HepG2 (cell line): Measurements from ENCODE around the gene FAM120B. TPM values are rescaled to one million over a fixed set of nuclear protein-coding genes. Genes with fewer than 3 reads are reported as not detected.

Source experiments
- ATAC-seq: fragments of 200-7000 bp; cut with Tn5 transposase; 3 replicates; pipeline ENCODE4 v1.9.1; 2020; ENCODE audit warnings: mild to moderate bottlenecking, moderate library complexity
- BruUV-seq: library from RNA; stranded (reverse); fragments of 400-500 nt; replicated peaks from 2 replicates; lab custom pipeline; 2021; lab: Mats Ljungman, UMichigan
- CTCF ChIA-PET: fragments of 300-600 bp; formaldehyde crosslinking; extraction: SDS; loops from one replicate; lab custom pipeline; 2021; ENCODE audit warnings: low total read pairs, inconsistent platforms, low intra/inter-chr PET ratio; lab: Yijun Ruan, JAX
- POLR2A ChIA-PET: fragments of 350-600 bp; sonication (Branson Sonifier 250); formaldehyde crosslinking; loops from one replicate; lab custom pipeline; 2020; ENCODE audit warnings: antibody characterized with exemption, inconsistent platforms; lab: Yijun Ruan, JAX
- DNase-seq: peaks from one replicate; pipeline ENCODE4 v3.0.0-alpha.2; 2015; ENCODE audit warnings: low spot score
- FAIRE-seq: peaks from 3 replicates; lab custom pipeline; 2011; peaks lifted over from hg19 to GRCh38; lab: Jason Lieb, UNC
- H2AFZ ChIP-seq: one replicate; pipeline ENCODE4 v1.6.1; 2011; ENCODE audit warnings: low read length, inconsistent platforms
- H3K27ac ChIP-seq: fragments of 300-600 bp; 3 replicates; pipeline ENCODE4 v1.8.0; 2011; ENCODE audit warnings: mixed run types, mild to moderate bottlenecking, mixed read lengths, low read length, inconsistent platforms; ENCODE audit not compliant: insufficient read depth; ENCODE audit errors: extremely low read length
- H3K27me3 ChIP-seq, 2 experiments: fragments of 200-600 bp in 1 of 2; 2 replicates in 1 of 2; 3 replicates in 1 of 2; pipeline versions ENCODE4 v1.6.0 to v1.8.0; 2011; ENCODE audit warnings: low read length in 2 of 2, mild to moderate bottlenecking in 2 of 2, moderate library complexity in 2 of 2, inconsistent platforms in 1 of 2; ENCODE audit not compliant: insufficient read depth in 2 of 2, control insufficient read depth in 1 of 2
- H3K36me3 ChIP-seq, 2 experiments: fragments of 200-600 bp in 1 of 2; replicated peaks in 1 of 2; 2 replicates in 1 of 2; 3 replicates in 1 of 2; pipeline versions ENCODE4 v1.5.1 to v1.8.0; 2011; ENCODE audit warnings: low read length in 2 of 2, inconsistent platforms in 1 of 2; ENCODE audit not compliant: insufficient read depth in 2 of 2, control insufficient read depth in 1 of 2
- H3K4me1 ChIP-seq: 2 replicates; pipeline ENCODE4 v1.5.1; 2012; ENCODE audit warnings: low read length, inconsistent platforms; ENCODE audit not compliant: insufficient read depth
- H3K4me2 ChIP-seq: 2 replicates; pipeline ENCODE4 v1.6.0; 2011; ENCODE audit warnings: low read depth, low read length, inconsistent platforms
- H3K4me3 ChIP-seq, 3 experiments: fragments of 200-600 bp in 1 of 3; sonication (generic), shearing (Covaris generic) in 1 of 3; replicated peaks in 1 of 3; 2 replicates each; pipeline ENCODE4 v1.5.1; 2011 to 2016; ENCODE audit warnings: low read length in 3 of 3, inconsistent platforms in 2 of 3, low read depth in 2 of 3, mild to moderate bottlenecking in 2 of 3, control low read depth in 1 of 3, mixed read lengths in 1 of 3; ENCODE audit not compliant: insufficient read depth in 1 of 3
- H3K79me2 ChIP-seq: one replicate; pipeline ENCODE4 v1.6.1; 2011; ENCODE audit warnings: low read length, inconsistent platforms; ENCODE audit not compliant: insufficient read depth
- H3K9ac ChIP-seq: 2 replicates; pipeline ENCODE4 v1.6.0; 2011; ENCODE audit warnings: mild to moderate bottlenecking, low read depth, low read length, inconsistent platforms; ENCODE audit not compliant: insufficient read depth
- H3K9me3 ChIP-seq: 2 replicates; pipeline ENCODE4 v1.5.1; 2012; ENCODE audit warnings: mild to moderate bottlenecking, low read length
- H4K20me1 ChIP-seq: 2 replicates; pipeline ENCODE4 v1.6.0; 2011; ENCODE audit warnings: inconsistent platforms, mild to moderate bottlenecking, low read length, moderate library complexity; ENCODE audit not compliant: insufficient read depth
- AGO1 ChIP-seq: fragments of 200-400 bp; formaldehyde crosslinking; IDR thresholded peaks from 2 replicates; pipeline ENCODE4 v1.6.1; 2017; ENCODE audit warnings: mild to moderate bottlenecking, low read depth, low read length, moderate library complexity; ENCODE audit not compliant: poor library complexity, severe bottlenecking
- BCL6 ChIP-seq: IDR thresholded peaks from 2 replicates; pipeline ENCODE4 v1.6.1; 2016; ENCODE audit warnings: missing genetic modification reagents, missing compliant biosample characterization
- CC2D1A ChIP-seq: sonication (generic); formaldehyde crosslinking; IDR thresholded peaks from 2 replicates; pipeline ENCODE4 v1.8.1; 2023; ENCODE audit warnings: mild to moderate bottlenecking, missing genetic modification reagents
- FOXK1 ChIP-seq: sonication (generic); formaldehyde crosslinking; IDR thresholded peaks from 2 replicates; pipeline ENCODE4 v1.4.0; 2020; ENCODE audit warnings: low read depth, missing genetic modification reagents, borderline replicate concordance
- HDAC2 ChIP-seq: sonication (generic); formaldehyde crosslinking; IDR thresholded peaks from 2 replicates; pipeline ENCODE4 v1.4.0; 2020; ENCODE audit warnings: missing genetic modification reagents
- HIC2 ChIP-seq: sonication (generic); formaldehyde crosslinking; IDR thresholded peaks from 2 replicates; pipeline ENCODE4 v1.9.0; 2022; ENCODE audit warnings: low read depth, missing genetic modification reagents
- MED8 ChIP-seq: sonication (generic); formaldehyde crosslinking; IDR thresholded peaks from 2 replicates; pipeline ENCODE4 v1.8.1; 2023; ENCODE audit warnings: mild to moderate bottlenecking, missing genetic modification reagents; ENCODE audit not compliant: insufficient replicate concordance
- MZF1 ChIP-seq: sonication (generic); formaldehyde crosslinking; IDR thresholded peaks from 2 replicates; pipeline ENCODE4 v1.8.1; 2023; ENCODE audit warnings: mild to moderate bottlenecking, missing genetic modification reagents, borderline replicate concordance
- NPAS2 ChIP-seq: sonication (generic); formaldehyde crosslinking; IDR thresholded peaks from 2 replicates; pipeline ENCODE4 v1.8.0; 2022; ENCODE audit warnings: mild to moderate bottlenecking, missing genetic modification reagents, borderline replicate concordance
- PRPF4 ChIP-seq: fragments of 200-400 bp; formaldehyde crosslinking; IDR thresholded peaks from 2 replicates; pipeline ENCODE4 v1.6.1; 2016; ENCODE audit warnings: low read length, low read depth; ENCODE audit not compliant: poor library complexity, severe bottlenecking
- RAD21 ChIP-seq: fragments of 450-650 bp; formaldehyde crosslinking; IDR thresholded peaks from 2 replicates; pipeline ENCODE4 v1.5.0; 2020; ENCODE audit warnings: mild to moderate bottlenecking
- REPIN1 ChIP-seq: sonication (generic); formaldehyde crosslinking; IDR thresholded peaks from 2 replicates; pipeline ENCODE4 v1.8.0; 2022; ENCODE audit warnings: missing genetic modification reagents, low read depth, mild to moderate bottlenecking, borderline replicate concordance
- SALL1 ChIP-seq: sonication (generic); formaldehyde crosslinking; IDR thresholded peaks from 2 replicates; pipeline ENCODE4 v1.8.0; 2022; ENCODE audit warnings: mild to moderate bottlenecking, missing genetic modification reagents
- SIX1 ChIP-seq: sonication (generic); formaldehyde crosslinking; IDR thresholded peaks from 2 replicates; pipeline ENCODE4 v1.4.0; 2020; ENCODE audit warnings: missing genetic modification reagents, borderline replicate concordance
- WIZ ChIP-seq: sonication (generic); formaldehyde crosslinking; IDR thresholded peaks from 2 replicates; pipeline ENCODE4 v1.5.1; 2020; ENCODE audit warnings: mild to moderate bottlenecking, missing genetic modification reagents
- ZBTB1 ChIP-seq: sonication (generic); formaldehyde crosslinking; IDR thresholded peaks from 2 replicates; pipeline ENCODE4 v1.4.0; 2020; ENCODE audit warnings: missing genetic modification reagents, borderline replicate concordance
- ZFYVE20 ChIP-seq: sonication (generic); formaldehyde crosslinking; IDR thresholded peaks from 2 replicates; pipeline ENCODE4 v1.8.0; 2023; ENCODE audit warnings: low read depth, mild to moderate bottlenecking, moderate library complexity, missing genetic modification reagents, borderline replicate concordance
- ZNF672 ChIP-seq: sonication (generic); formaldehyde crosslinking; IDR thresholded peaks from 2 replicates; pipeline ENCODE4 v1.8.1; 2022; ENCODE audit warnings: missing genetic modification reagents
- ZNF782 ChIP-seq: sonication (generic); formaldehyde crosslinking; IDR thresholded peaks from 2 replicates; pipeline ENCODE4 v1.4.0; 2020; ENCODE audit warnings: missing genetic modification reagents, mild to moderate bottlenecking, borderline replicate concordance
- ZNF891 ChIP-seq: sonication (generic); formaldehyde crosslinking; IDR thresholded peaks from 2 replicates; pipeline ENCODE4 v1.5.0; 2020; ENCODE audit warnings: mild to moderate bottlenecking, missing genetic modification reagents
- WGBS: methylation state at CpG from one replicate; pipeline ENCODE4 v1.1.6; 2017; ENCODE audit warnings: low lambda C conversion rate; 5-methylcytosine and 5-hydroxymethylcytosine counted together
- in situ Hi-C: cut with HindIII; loops from 2 replicates; pipeline ENCODE4 v1.10.0; 2017; ENCODE audit warnings: low pct_unique_long_range_greater_than_20kb; ENCODE audit not compliant: extremely low pct_ligation_motif_present
- intact Hi-C: fragments of 100-400 bp; cut with micrococcal nuclease; formaldehyde crosslinking; loops from one replicate; pipeline ENCODE4 v1.10.0; 2022; ENCODE audit not compliant: unreplicated experiment
- polyA plus RNA-seq, 8 experiments: library from polyadenylated mRNA; depleted of rRNA in 3 of 8; stranded (reverse) in 7 of 8; unstranded in 1 of 8; fragments of >200 nt; fragmentation: Illumina TruSeq in 4 of 8; extraction: Trizol in 4 of 8; gene quantifications; 2 replicates each; pipeline versions ENCODE4 v1.2.1 to v1.2.3, GENCODE V29; 2011 to 2016; ENCODE audit warnings: low read depth in 4 of 8, missing spikeins in 1 of 8, mixed read lengths in 1 of 8; ENCODE audit not compliant: insufficient read depth in 1 of 8
- total RNA-seq, 5 experiments: library from RNA; depleted of rRNA; stranded (reverse); fragments of >200 nt; fragmentation: Illumina TruSeq; extraction: Trizol; gene quantifications; 2 replicates each; pipeline ENCODE4 v1.2.3, GENCODE V29; 2016; ENCODE audit warnings: low read depth in 1 of 5

FAM120B gene
- total and polyA plus RNA-seq, 2 of the 13 experiments (the other 11 are each of a cell fraction or from before 2014, with no cell fraction given) = 9.2 to 10.7 TPM

GRCh38 chr6:170383466-170384035 lies 77.0 kb downstream of the FAM120B start:
- no peak overlapping the region for H3K4me2 ChIP-seq
- WGBS = 95% methylated on average over 8 of the region's 8 CpGs
- no peak for FAIRE-seq
- H3K9me3 ChIP-seq = no peaks in the 10 kb centered on the region
- H3K36me3 ChIP-seq = peaks cover 6 to 8% of the 10 kb centered on the region in 2 experiments; a peak in 3 of 5 replicates
- TF ChIP-seq AGO1 (no peak), MED8 (CRISPR knock-in tag) (no peak), SIX1 (CRISPR knock-in tag) (no peak), WIZ (CRISPR knock-in tag) (no peak), FOXK1 (CRISPR knock-in tag) (no peak), HIC2 (CRISPR knock-in tag) (no peak), HDAC2 (CRISPR knock-in tag) (no peak), ZNF891 (CRISPR knock-in tag) (no peak), ZFYVE20 (CRISPR knock-in tag) (no peak), SALL1 (CRISPR knock-in tag) (no peak), REPIN1 (CRISPR knock-in tag) (no peak), BCL6 (CRISPR knock-in tag) (no peak), NPAS2 (CRISPR knock-in tag) (no peak), ZNF672 (CRISPR knock-in tag) (no peak), PRPF4 (no peak), RAD21 (CRISPR knock-in tag) (no peak), ZBTB1 (CRISPR knock-in tag) (no peak), ZNF782 (CRISPR knock-in tag) (no peak), MZF1 (no peak), CC2D1A (no peak)
- no peaks in the 10 kb centered on the region for H3K4me1 ChIP-seq
- no peak overlapping the region for H3K27ac ChIP-seq
- no peaks in the 10 kb centered on the region for H3K27me3 ChIP-seq
- POLR2A ChIA-PET = no interaction called here
- H2AFZ ChIP-seq = no peak overlapping the region
- H4K20me1 ChIP-seq = no peaks in the 10 kb centered on the region
- in situ Hi-C loops = no loop called here
- no peak for ATAC-seq
- CTCF ChIA-PET = no interaction called here
- BruUV-seq = no TSS peak
- no peaks in the 10 kb centered on the region for H3K79me2 ChIP-seq
- H3K9ac ChIP-seq = no peak overlapping the region
- H3K4me3 ChIP-seq = no peak overlapping the region
- intact Hi-C loops = no loop called here
- no peak for DNase-seq
